GM21381 (cell line): Measurements from ENCODE around the gene CDH5.

ENCODE experiments used
- ATAC-seq: cut with Tn5 transposase; IDR thresholded peaks from one replicate; pipeline ENCODE4 v1.9.1; 2021; ENCODE audit warnings: mild to moderate bottlenecking, moderate library complexity; ENCODE audit not compliant: unreplicated experiment

Gene CDH5

DNA sequence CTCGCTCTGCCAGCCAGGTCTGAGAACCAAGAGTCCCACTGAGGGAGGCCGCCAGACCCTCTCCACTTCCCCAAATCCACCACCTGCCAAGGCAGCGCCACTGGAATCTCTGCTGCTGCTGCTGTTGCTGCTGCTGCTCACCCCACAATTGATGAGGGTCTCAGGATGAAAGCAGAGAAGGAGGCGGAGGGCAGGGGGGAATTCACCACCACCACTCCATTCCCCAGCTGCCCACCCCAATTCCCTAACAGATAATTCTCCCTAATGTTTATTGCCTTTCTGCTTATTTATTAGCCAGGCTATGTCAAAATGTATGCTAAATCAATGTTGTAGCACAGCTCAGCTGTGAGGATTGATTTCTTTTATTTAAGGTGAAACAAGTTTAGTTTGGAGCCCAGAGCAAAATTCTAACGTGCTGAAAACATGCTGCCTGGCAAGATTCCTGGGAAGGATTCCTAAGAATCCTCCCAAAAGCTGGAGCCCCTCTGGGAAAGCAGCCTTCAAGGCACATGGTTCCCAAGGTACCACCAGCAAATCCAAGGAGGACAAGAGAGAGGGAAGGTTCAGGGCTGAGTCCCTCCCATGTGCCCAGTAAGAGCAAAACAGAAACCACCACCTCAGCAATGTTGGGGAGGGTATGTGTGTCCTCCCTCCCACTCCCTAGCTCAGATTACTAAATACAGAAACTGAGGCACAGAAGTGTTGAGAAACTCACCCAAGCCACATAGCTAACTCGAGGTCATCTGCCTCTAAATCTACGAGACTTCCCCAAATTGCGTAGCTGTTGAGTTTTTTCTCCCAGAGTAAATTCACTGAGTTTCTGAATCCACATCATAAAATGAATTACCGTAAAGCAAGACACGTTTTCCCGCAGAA is 12.2 kb upstream of the CDH5 start:
- no peak for ATAC-seq

DNA sequence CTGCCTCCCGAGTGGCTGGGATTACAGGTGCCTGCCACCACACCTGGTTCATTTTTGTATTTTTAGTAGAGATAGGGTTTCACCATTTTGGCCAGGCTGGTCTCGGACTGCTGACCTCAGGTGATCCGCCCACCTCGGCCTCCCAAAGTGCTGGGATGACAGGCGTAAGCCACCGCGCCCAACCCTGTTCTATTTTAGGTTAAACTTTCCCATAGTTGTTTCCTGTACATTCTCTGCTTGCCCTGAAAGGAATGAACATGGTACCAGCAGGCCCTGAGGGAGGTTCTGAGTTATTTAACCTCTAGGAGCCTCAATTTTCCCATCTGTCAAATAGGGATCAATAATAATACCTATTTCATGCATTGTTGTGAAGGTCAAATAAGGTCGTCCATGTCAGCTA is 11.0 kb upstream of the CDH5 start:
- ATAC-seq: no peak

DNA sequence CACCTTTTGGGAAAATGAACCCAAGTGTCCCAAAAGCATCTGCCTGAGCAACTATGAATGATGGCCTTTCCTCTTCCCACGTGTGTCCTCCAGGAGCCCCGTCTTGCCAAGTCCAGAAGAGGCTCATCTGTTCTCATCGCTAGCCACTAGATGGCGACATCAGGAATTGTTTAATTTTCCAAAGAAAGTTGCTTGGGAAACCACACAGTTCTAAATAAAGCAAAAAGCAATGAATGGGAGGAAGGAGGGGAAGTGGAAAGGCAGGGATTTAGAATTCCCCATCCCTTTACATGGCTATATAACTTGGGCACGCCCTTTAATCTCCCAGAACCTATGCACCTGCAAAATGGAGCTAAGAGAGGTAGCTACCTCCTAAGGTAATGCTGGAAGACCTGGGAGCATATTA is 9.0 kb upstream of the CDH5 start:
- ATAC-seq: no peak

GRCh38 chr16:66358231-66358630 is 8.3 kb upstream of the CDH5 start:
- no peak for ATAC-seq

DNA sequence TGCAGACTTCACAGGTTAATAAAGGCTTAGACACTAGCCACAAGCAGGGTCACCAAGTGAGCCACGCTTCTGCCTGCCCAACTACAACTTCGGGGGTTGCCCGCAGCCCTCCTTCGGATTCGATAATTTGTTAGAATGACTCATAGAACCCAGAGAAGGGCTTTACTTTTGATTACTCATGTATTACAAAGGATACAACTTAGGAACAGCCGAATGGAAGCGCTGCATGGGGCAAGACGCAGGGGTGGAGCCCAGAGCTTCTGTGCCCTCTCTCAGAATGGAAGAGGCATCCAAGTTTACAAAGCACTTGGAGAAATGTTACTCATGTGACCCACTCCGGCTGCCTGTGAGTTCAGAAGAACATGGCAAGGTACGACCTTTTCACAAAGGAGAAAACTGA is 7.5 kb upstream of the CDH5 start:
- no peak for ATAC-seq

GRCh38 chr16:66359811-66360608 is 6.5 kb upstream of the CDH5 start:
- ATAC-seq: no peak

DNA sequence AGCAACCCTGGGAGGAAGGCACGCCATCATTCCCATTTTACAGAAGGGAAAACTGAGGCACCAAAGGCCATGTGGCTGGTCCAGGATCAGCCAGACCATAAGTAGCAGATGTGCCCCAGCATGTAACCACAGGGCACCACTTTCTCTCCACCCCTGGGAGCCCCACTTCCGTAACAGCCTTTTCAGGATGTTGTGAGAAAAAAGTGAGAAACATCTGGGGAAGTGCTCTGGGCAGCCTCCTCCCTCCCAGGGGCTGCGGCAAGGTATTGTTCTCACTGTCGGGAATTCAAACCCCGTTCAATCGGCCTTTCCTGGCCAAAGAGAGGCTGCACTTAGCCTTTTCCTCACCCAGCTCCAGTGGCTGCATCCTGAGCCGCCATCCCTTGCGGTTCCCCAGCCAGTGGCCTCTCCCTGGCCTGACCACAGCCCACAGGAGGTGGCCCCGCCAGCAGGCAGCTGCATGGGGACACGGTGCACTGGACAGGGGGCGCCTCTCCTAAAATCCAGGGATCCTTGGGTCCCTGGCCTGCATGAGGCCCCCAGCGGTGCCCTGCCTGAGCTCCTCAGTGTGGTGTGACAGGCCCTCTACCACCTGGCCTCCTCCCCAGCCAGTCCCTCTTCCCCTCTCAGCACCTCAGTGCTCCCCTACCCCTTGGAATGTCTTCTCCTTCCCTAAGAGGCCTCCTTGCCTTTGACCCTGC is 5.7 kb upstream of the CDH5 start:
- no peak for ATAC-seq

GRCh38 chr16:66361604-66362135 is 4.8 kb upstream of the CDH5 start:
- no peak for ATAC-seq

- ATAC-seq: no peak
Observed at GRCh38 chr16:66363211-66363777, 3.2 kb upstream of the CDH5 start.

- no peak for ATAC-seq
Observed at GRCh38 chr16:66364117-66364958, 2.2 kb upstream of the CDH5 start.

GRCh38 chr16:66364959-66365306 is 1.6 kb upstream of the CDH5 start:
- no peak for ATAC-seq

DNA sequence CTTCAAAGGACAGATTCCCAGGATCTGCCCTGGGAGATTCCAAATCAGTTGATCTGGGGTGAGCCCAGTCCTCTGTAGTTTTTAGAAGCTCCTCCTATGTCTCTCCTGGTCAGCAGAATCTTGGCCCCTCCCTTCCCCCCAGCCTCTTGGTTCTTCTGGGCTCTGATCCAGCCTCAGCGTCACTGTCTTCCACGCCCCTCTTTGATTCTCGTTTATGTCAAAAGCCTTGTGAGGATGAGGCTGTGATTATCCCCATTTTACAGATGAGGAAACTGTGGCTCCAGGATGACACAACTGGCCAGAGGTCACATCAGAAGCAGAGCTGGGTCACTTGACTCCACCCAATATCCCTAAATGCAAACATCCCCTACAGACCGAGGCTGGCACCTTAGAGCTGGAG is 840 bp upstream of the CDH5 start:
- no peak for ATAC-seq

DNA sequence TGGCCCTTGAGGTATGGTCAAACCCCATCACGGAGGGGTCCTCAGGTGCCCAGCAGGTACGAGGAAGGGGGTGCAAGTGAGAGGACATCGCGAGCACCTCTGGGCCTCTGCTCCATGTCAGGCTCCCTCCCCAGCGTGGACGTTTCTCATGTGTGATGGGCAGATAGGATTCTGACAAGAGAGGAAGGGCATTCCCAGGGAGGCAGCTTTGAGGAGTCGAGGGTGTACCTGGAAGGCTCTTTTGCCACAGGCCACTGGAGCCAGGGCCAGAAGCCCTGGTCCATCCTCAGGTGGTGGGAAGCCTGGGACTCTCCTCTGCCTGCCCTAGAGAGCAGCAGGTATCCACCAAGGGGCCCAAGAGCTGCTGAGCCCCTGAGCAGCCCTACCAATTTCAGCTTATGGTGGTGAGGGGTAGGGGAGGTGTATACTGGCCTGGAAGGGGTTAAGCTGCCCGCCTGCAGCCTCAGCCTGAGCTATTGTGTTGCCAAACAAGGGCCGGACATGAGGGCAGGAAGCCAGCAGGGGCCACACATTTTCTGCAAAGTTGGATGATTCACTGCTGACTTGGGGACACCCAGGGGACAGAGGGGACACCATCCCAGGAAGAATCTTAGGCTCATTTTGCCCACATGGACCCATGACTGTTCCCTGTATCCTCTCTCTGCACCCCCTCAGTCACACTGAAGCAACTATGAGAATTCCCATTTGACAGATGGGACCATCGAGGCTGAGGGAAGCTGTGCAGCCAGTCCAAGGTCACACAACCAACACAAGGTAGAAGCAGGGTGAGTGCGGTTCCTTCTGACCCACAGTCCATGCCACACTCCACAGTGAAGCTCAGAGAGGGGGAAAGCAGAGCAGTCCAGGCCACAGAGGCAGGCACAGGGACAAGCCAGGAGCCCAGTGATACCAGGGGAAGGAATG is 1.7 kb downstream of the CDH5 start:
- no peak for ATAC-seq

DNA sequence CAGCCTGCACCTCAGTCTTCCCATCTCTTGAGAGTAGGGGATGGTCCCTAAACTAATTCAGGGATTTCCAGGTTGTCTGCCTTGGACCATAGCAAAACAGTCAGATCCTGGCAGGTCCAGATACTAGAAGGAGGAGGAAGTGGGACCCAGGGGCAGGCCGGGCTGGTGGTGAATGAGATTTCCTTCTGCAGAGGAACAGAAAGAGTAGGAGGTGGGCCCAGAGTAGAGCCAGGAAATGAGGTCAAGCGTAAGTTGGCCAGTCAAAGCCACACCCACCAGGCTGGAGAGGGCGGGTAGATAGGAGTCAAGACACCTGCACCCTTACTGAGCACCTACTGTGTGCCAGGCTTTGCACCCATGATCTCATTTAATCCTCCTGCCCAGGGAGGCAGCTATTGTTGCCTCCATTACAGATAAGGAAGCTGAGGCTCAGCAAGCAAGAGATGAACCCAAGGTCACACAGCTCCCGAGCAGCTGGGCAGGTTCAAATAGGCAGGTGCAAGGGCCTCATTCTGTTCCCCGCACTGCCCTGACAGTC is 2.6 kb downstream of the CDH5 start:
- no peak for ATAC-seq

GRCh38 chr16:66370786-66371684 is 4.5 kb downstream of the CDH5 start:
- no peak for ATAC-seq

DNA sequence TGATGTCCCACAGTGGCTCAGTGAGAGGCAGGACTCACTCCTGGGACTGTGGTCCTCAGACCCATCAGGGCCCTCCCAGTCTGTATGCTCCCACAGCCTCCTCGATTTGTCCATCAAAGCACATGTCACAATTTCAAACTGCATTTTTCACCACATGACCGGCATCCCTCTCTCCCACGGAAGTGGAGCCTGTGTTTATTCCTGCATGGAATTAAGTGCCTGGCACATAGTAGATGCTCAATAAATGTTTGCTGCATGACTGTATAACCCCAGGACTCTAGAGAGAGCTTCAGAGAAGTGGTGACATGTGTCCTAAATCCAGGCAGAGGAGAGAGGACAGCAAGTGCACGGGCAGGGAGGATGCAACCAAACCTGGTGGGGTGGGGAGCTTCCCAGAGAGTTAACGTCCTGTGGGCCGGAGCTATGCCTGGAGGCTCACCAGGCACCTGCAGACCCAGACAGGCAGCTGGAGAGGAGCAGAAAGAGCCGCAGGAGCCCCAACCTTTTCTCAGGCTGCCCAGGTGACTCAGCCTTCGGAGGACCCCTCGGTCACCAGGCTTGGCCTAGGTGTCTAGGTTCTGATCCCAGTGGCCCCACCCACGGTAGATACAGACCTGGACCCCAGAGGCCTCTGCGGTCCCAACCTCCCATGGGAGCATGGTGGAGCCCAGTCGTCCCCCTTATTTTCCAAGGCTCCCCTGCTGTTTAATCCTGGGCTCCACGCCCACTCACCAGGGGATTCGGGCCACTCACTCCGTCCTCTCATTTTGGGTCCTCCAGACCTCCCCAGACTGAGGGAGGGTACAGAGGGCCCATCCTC is 5.8 kb downstream of the CDH5 start:
- no peak for ATAC-seq

- ATAC-seq: no peak
Observed at GRCh38 chr16:66372898-66373155, 6.3 kb downstream of the CDH5 start.
